MM.1S (cell line): Measurements from ENCODE around the gene SDK1.

Source experiments
- DNase-seq: peaks from one replicate; pipeline ENCODE4 v3.0.0-alpha.2; 2015
- H2AFZ ChIP-seq: fragments of 300-600 bp; sonication (generic); 2 replicates; pipeline ENCODE4 v1.6.0; 2016; ENCODE audit warnings: antibody characterized with exemption, low read length
- H3F3A ChIP-seq: fragments of 300-600 bp; sonication (generic); 2 replicates; pipeline ENCODE4 v1.6.1; 2016; ENCODE audit warnings: mild to moderate bottlenecking, antibody characterized with exemption, low read length, moderate library complexity, mixed read lengths; ENCODE audit not compliant: insufficient read depth
- H3K27ac ChIP-seq: fragments of 300-600 bp; sonication (generic); 2 replicates; pipeline ENCODE4 v1.5.1; 2016; ENCODE audit warnings: mild to moderate bottlenecking, low read length
- H3K27me3 ChIP-seq: fragments of 300-600 bp; sonication (generic); replicated peaks from 2 replicates; pipeline ENCODE4 v1.6.0; 2016; ENCODE audit warnings: low read length; ENCODE audit not compliant: insufficient read depth
- H3K36me3 ChIP-seq: fragments of 300-600 bp; sonication (generic); replicated peaks from 2 replicates; pipeline ENCODE4 v1.6.1; 2016; ENCODE audit warnings: mild to moderate bottlenecking, low read length, mixed read lengths; ENCODE audit not compliant: insufficient read depth
- H3K4me1 ChIP-seq: fragments of 300-600 bp; sonication (generic); 2 replicates; pipeline ENCODE4 v1.6.1; 2016; ENCODE audit warnings: low read length, mixed read lengths
- H3K4me2 ChIP-seq: fragments of 300-600 bp; sonication (generic); 2 replicates; pipeline ENCODE4 v1.6.0; 2016; ENCODE audit warnings: low read depth, low read length
- H3K4me3 ChIP-seq: fragments of 300-600 bp; sonication (generic); 2 replicates; pipeline ENCODE4 v1.5.1; 2016; ENCODE audit warnings: low read length, mixed read lengths
- H3K79me2 ChIP-seq: fragments of 300-600 bp; sonication (generic); 2 replicates; pipeline ENCODE4 v1.6.1; 2016; ENCODE audit warnings: mixed run types, low read length, mixed read lengths
- H3K9ac ChIP-seq: fragments of 300-600 bp; sonication (generic); 2 replicates; pipeline ENCODE4 v1.6.1; 2016; ENCODE audit warnings: low read length, mixed read lengths
- H3K9me2 ChIP-seq: fragments of 300-600 bp; sonication (generic); replicated peaks from 2 replicates; pipeline ENCODE4 v1.6.1; 2016; ENCODE audit warnings: mild to moderate bottlenecking, low read length, mixed read lengths; ENCODE audit not compliant: insufficient read depth
- H3K9me3 ChIP-seq: fragments of 300-600 bp; sonication (generic); replicated peaks from 2 replicates; pipeline ENCODE4 v1.6.1; 2016; ENCODE audit warnings: mild to moderate bottlenecking, low read length, mixed read lengths; ENCODE audit not compliant: insufficient read depth
- H4K20me1 ChIP-seq: fragments of 300-600 bp; sonication (generic); 2 replicates; pipeline ENCODE4 v1.6.1; 2016; ENCODE audit warnings: mild to moderate bottlenecking, low read length, moderate library complexity, mixed read lengths; ENCODE audit not compliant: insufficient read depth
- CTCF ChIP-seq: fragments of 300-600 bp; sonication (generic); IDR thresholded peaks from 2 replicates; pipeline ENCODE4 v1.5.1; 2016; ENCODE audit warnings: antibody characterized with exemption, low read length, mixed read lengths
- EZH2 ChIP-seq: fragments of 300-600 bp; sonication (generic); optimal IDR thresholded peaks from 2 replicates; pipeline ENCODE3; 2017; ENCODE audit warnings: low read depth, mild to moderate bottlenecking, antibody characterized with exemption, low read length, mixed read lengths
- EZH2phosphoT487 ChIP-seq: fragments of 300-600 bp; sonication (generic); IDR thresholded peaks from 2 replicates; pipeline ENCODE4 v1.6.1; 2018; ENCODE audit warnings: antibody characterized with exemption, low read length

The SDK1 gene

DNA sequence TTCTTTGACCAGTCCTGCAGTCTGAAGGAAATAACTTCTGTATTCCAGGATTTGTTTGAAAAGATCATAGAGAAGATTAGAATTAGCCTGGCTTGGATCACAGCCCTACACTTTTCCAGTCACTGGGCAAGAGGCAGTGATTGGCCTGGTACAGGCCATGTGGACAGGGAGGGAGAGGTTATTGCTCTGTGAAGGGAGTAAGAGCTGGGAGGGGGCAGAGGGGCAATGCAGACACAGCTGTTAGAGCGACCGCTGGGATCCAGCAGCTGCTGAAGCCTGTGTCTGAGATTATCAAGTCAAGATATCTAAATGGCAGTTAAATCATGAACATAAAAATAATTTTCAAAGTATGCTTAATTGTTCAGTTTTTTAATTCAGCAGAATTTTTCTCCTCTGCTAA is 257.3 kb downstream of the SDK1 start:
- no peak for TF ChIP-seq EZH2phosphoT487
- no peak for TF ChIP-seq EZH2
- no peak for TF ChIP-seq CTCF
- Histone ChIP-seq H2AFZ (no peak overlapping the region), H3K9me2 (no peaks in the 10 kb centered on the region), H3K9me3 (no peaks in the 10 kb centered on the region), H3K4me3 (no peak overlapping the region), H3K36me3 (no peaks in the 10 kb centered on the region), H3F3A (no peaks in the 10 kb centered on the region), H3K27ac (no peak overlapping the region), H3K4me1 (no peaks in the 10 kb centered on the region), H3K4me2 (no peak overlapping the region), H3K79me2 (no peaks in the 10 kb centered on the region), H4K20me1 (no peaks in the 10 kb centered on the region), H3K9ac (no peak overlapping the region), H3K27me3 (no peaks in the 10 kb centered on the region)
- no peak for DNase-seq

- Histone ChIP-seq H3K9me3 (no peaks in the 10 kb centered on the region), H4K20me1 (no peaks in the 10 kb centered on the region), H2AFZ (no peak overlapping the region), H3K27ac (no peak overlapping the region), H3K36me3 (no peaks in the 10 kb centered on the region), H3K27me3 (no peaks in the 10 kb centered on the region), H3K4me3 (no peak overlapping the region), H3K79me2 (no peaks in the 10 kb centered on the region), H3K4me1 (no peaks in the 10 kb centered on the region), H3K4me2 (no peak overlapping the region), H3K9ac (no peak overlapping the region), H3F3A (no peaks in the 10 kb centered on the region), H3K9me2 (no peaks in the 10 kb centered on the region)
- DNase-seq, result no peak
- TF ChIP-seq EZH2, result no peak
- TF ChIP-seq CTCF, result no peak
These were observed 258.2 kb downstream of the SDK1 start for GRCh38 chr7:3559278-3559677.

DNA sequence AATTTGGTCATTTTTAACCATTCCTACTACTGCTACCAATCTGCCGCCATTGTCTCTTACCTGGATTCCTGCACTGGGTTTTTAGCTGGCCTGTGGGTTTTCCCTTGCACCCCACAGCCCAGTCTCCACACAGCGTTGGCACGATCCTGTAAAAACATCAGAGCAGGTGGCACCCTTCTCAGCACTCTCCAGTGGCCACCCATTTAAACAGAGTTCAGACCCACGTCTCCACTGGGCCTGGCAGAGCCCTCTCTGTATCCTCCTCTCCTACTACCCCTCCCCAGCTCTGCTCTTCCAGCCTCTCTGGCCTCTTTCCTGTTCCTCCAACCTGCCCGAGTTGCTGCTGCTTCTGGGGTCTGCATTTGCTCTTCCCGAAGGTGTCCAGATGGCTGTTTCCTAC is 259.4 kb downstream of the SDK1 start:
- Histone ChIP-seq H4K20me1 (no peaks in the 10 kb centered on the region), H3K4me2 (no peak overlapping the region), H3K4me3 (no peak overlapping the region), H3F3A (no peaks in the 10 kb centered on the region), H3K36me3 (no peaks in the 10 kb centered on the region), H3K79me2 (no peaks in the 10 kb centered on the region), H3K9me2 (no peaks in the 10 kb centered on the region), H3K9me3 (no peaks in the 10 kb centered on the region), H3K27me3 (no peaks in the 10 kb centered on the region), H2AFZ (no peak overlapping the region), H3K9ac (no peak overlapping the region), H3K4me1 (no peaks in the 10 kb centered on the region), H3K27ac (no peak overlapping the region)
- no peak for DNase-seq
- no peak for TF ChIP-seq CTCF
- TF ChIP-seq EZH2phosphoT487, result no peak
- TF ChIP-seq EZH2, result no peak

DNA sequence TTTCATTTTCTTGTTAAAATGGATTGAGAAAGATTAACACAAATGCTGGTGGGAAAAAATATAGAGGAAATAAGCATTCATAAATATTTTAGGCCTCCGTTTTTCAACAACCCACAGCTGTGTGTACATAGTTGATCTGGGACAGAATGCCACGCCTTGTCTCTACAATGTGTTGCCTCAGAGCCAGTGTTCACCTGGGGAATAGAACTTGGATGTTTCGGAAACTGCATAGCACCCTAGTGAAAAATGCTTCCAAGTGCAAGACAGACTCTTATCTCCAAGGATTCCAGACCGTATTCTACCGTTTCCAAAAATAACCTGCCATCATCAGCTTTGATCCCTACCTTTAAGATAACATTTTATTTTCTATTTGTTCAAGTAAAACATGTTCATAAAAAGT is 260.9 kb downstream of the SDK1 start:
- no peak overlapping the region for H3K9ac ChIP-seq
- no peaks in the 10 kb centered on the region for H4K20me1 ChIP-seq
- no peaks in the 10 kb centered on the region for H3K4me1 ChIP-seq
- no peak overlapping the region for H2AFZ ChIP-seq
- H3K79me2 ChIP-seq, result no peaks in the 10 kb centered on the region
- H3K27me3 ChIP-seq, result no peaks in the 10 kb centered on the region
- no peak for DNase-seq
- no peak overlapping the region for H3K4me2 ChIP-seq
- H3K9me2 ChIP-seq, result no peaks in the 10 kb centered on the region
- no peaks in the 10 kb centered on the region for H3K9me3 ChIP-seq
- H3K27ac ChIP-seq, result no peak overlapping the region
- no peaks in the 10 kb centered on the region for H3K36me3 ChIP-seq
- no peak overlapping the region for H3K4me3 ChIP-seq
- no peaks in the 10 kb centered on the region for H3F3A ChIP-seq
- TF ChIP-seq CTCF (no peak), EZH2 (no peak), EZH2phosphoT487 (no peak)
